CD4-positive, alpha-beta memory T cell (primary cell): ENCODE measurements around the gene LPCAT2. TPM values are rescaled to one million over a fixed set of nuclear protein-coding genes. Genes with fewer than 3 reads are reported as not detected.

Experiments used
- CTCF ChIA-PET: fragments of 350-600 bp; sonication (Branson Sonifier 250); formaldehyde crosslinking; loops from one replicate; lab custom pipeline; 2021; ENCODE audit warnings: inconsistent platforms; ENCODE audit not compliant: partially characterized antibody; lab: Charles Lee
- POLR2A ChIA-PET: fragments of 350-600 bp; sonication (Branson Sonifier 250); formaldehyde crosslinking; loops from one replicate; lab custom pipeline; 2021; ENCODE audit not compliant: partially characterized antibody; lab: Charles Lee
- DNase-seq, 5 donors: peaks; one replicate each; pipeline versions ENCODE4 v3.0.0 to v3.0.0-alpha.2; 2020 to 2022; ENCODE audit warnings: mixed read lengths in 1 of 5
- H3K27ac ChIP-seq: one replicate; pipeline ENCODE4 v1.7.0; 2013; ENCODE audit warnings: low read depth, low read length
- H3K27me3 ChIP-seq: 2 replicates; pipeline ENCODE4 v1.7.0; 2013; ENCODE audit warnings: mild to moderate bottlenecking, low read length, moderate library complexity; ENCODE audit not compliant: insufficient read depth
- H3K36me3 ChIP-seq: 2 replicates; pipeline ENCODE4 v1.7.0; 2013; ENCODE audit warnings: mild to moderate bottlenecking, low read length, moderate library complexity; ENCODE audit not compliant: insufficient read depth
- H3K4me1 ChIP-seq: 2 replicates; pipeline ENCODE4 v1.7.0; 2013; ENCODE audit warnings: mild to moderate bottlenecking, low read length, moderate library complexity; ENCODE audit not compliant: insufficient read depth
- H3K4me3 ChIP-seq, 2 donors: one replicate each; pipeline ENCODE4 v1.7.0; 2013; ENCODE audit warnings: low read length in 2 of 2, mild to moderate bottlenecking in 1 of 2
- H3K9me3 ChIP-seq, 2 donors: one replicate each; pipeline ENCODE4 v1.7.0; 2013; ENCODE audit warnings: low read length in 2 of 2, control low read depth in 1 of 2; ENCODE audit not compliant: control insufficient read depth in 1 of 2
- H3K27ac Mint-ChIP-seq, 7 donors: one replicate each; pipeline ENCODE4 v1.8.0; 2020 to 2021; ENCODE audit warnings: mixed read lengths in 7 of 7, mild to moderate bottlenecking in 6 of 7, inconsistent platforms in 3 of 7, moderate library complexity in 3 of 7
- H3K27me3 Mint-ChIP-seq, 2 donors: one replicate each; pipeline ENCODE4 v1.8.0; 2020 to 2021; ENCODE audit warnings: mixed read lengths in 2 of 2
- H3K36me3 Mint-ChIP-seq, 2 donors: one replicate each; pipeline ENCODE4 v1.8.0; 2020 to 2021; ENCODE audit warnings: mixed read lengths in 2 of 2, inconsistent platforms in 1 of 2, mild to moderate bottlenecking in 1 of 2
- H3K4me1 Mint-ChIP-seq, 4 donors: one replicate each; pipeline ENCODE4 v1.8.0; 2020 to 2021; ENCODE audit warnings: mixed read lengths in 4 of 4, mild to moderate bottlenecking in 1 of 4
- H3K4me3 Mint-ChIP-seq, 8 donors: one replicate each; pipeline ENCODE4 v1.8.0; 2020 to 2021; ENCODE audit warnings: mixed read lengths in 8 of 8, mild to moderate bottlenecking in 7 of 8, moderate library complexity in 6 of 8, inconsistent platforms in 3 of 8
- H3K9me3 Mint-ChIP-seq, 8 donors: one replicate each; pipeline ENCODE4 v1.8.0; 2020 to 2021; ENCODE audit warnings: mixed read lengths in 8 of 8, mild to moderate bottlenecking in 5 of 8, inconsistent platforms in 3 of 8, moderate library complexity in 1 of 8
- intact Hi-C: fragments of 100-400 bp; cut with micrococcal nuclease; formaldehyde crosslinking; loops from one replicate; pipeline ENCODE4 v1.15.1; 2023
- polyA plus RNA-seq, 2 donors: library from polyadenylated mRNA; unstranded; fragments of 300-500 nt; fragmentation: Illumina TruSeq; gene quantifications; one replicate each; pipeline ENCODE4 v1.2.3, GENCODE V29; 2021
- total RNA-seq, 2 experiments: library from RNA; stranded (reverse); gene quantifications; one replicate each; pipeline ENCODE4 v1.2.3, GENCODE V29; 2021

LPCAT2 gene
- total and polyA plus RNA-seq, 4 experiments from 2014 or later = 0.47 to 0.76 TPM; not detected in 2

GRCh38 chr16:55555436-55555835 is 46.6 kb downstream of the LPCAT2 start:
- CTCF ChIA-PET = no interaction called here
- no peaks in the 10 kb centered on the region for H3K4me1 ChIP-seq
- H3K27me3 Mint-ChIP-seq = peaks cover 7% of the 10 kb centered on the region in 2 donors

GRCh38 chr16:55557186-55557585 is 48.3 kb downstream of the LPCAT2 start:
- intact Hi-C loops = no loop called here
- H3K4me3 ChIP-seq = no peak overlapping the region
- Mint-ChIP-seq H3K9me3 (peaks cover 0 to 4% (median 1%) of the 10 kb centered on the region in 8 donors), H3K27me3 (peaks cover 4 to 7% of the 10 kb centered on the region in 2 donors), H3K36me3 (no peaks in the 10 kb centered on the region), H3K4me3 (no peak overlapping the region), H3K27ac (no peak overlapping the region), H3K4me1 (no peaks in the 10 kb centered on the region)
- POLR2A ChIA-PET = no interaction called here
- no peaks in the 10 kb centered on the region for H3K4me1 ChIP-seq
- H3K9me3 ChIP-seq = no peaks in the 10 kb centered on the region
- H3K27me3 ChIP-seq = no peaks in the 10 kb centered on the region
- H3K27ac ChIP-seq = no peak overlapping the region
- no peak for DNase-seq
- H3K36me3 ChIP-seq = no peaks in the 10 kb centered on the region
- CTCF ChIA-PET = no interaction called here

More at GRCh38 chr16:55555436-55555835, 46.6 kb downstream of the LPCAT2 start:
- Mint-ChIP-seq H3K27ac (no peak overlapping the region), H3K9me3 (peaks cover 0 to 4% (median 1%) of the 10 kb centered on the region in 8 donors), H3K4me3 (no peak overlapping the region), H3K36me3 (no peaks in the 10 kb centered on the region), H3K4me1 (no peaks in the 10 kb centered on the region)
- no peak overlapping the region for H3K4me3 ChIP-seq
- POLR2A ChIA-PET = no interaction called here
- no peak for DNase-seq
- no peaks in the 10 kb centered on the region for H3K9me3 ChIP-seq
- intact Hi-C loops = no loop called here
- H3K27ac ChIP-seq = no peak overlapping the region
- H3K36me3 ChIP-seq = no peaks in the 10 kb centered on the region
- H3K27me3 ChIP-seq = no peaks in the 10 kb centered on the region

GRCh38 chr16:55559233-55559632 is 50.4 kb downstream of the LPCAT2 start:
- no peak for DNase-seq
- Histone ChIP-seq H3K36me3 (no peaks in the 10 kb centered on the region), H3K27ac (no peak overlapping the region), H3K27me3 (no peaks in the 10 kb centered on the region), H3K4me1 (no peaks in the 10 kb centered on the region), H3K4me3 (no peak overlapping the region), H3K9me3 (no peaks in the 10 kb centered on the region)
- intact Hi-C loops = no loop called here
- Mint-ChIP-seq H3K4me1 (no peaks in the 10 kb centered on the region), H3K9me3 (peaks cover 0 to 2% (median 0%) of the 10 kb centered on the region in 8 donors), H3K27me3 (peaks cover 5 to 6% of the 10 kb centered on the region in 2 donors), H3K4me3 (no peak overlapping the region), H3K36me3 (no peaks in the 10 kb centered on the region), H3K27ac (no peak overlapping the region)
- POLR2A ChIA-PET = no interaction called here
- CTCF ChIA-PET = no interaction called here

- POLR2A ChIA-PET = no interaction called here
- CTCF ChIA-PET = no interaction called here
- no peak overlapping the region for H3K4me3 Mint-ChIP-seq
- H3K4me1 ChIP-seq = no peaks in the 10 kb centered on the region
- H3K27me3 Mint-ChIP-seq = peaks cover 5 to 6% of the 10 kb centered on the region in 2 donors
- no peaks in the 10 kb centered on the region for H3K9me3 ChIP-seq
- H3K27ac ChIP-seq = no peak overlapping the region
- DNase-seq = no peak
- H3K36me3 ChIP-seq = no peaks in the 10 kb centered on the region
- H3K36me3 Mint-ChIP-seq = no peaks in the 10 kb centered on the region
- no peaks in the 10 kb centered on the region for H3K4me1 Mint-ChIP-seq
- H3K27me3 ChIP-seq = no peaks in the 10 kb centered on the region
- no peak overlapping the region for H3K27ac Mint-ChIP-seq
- H3K9me3 Mint-ChIP-seq = peaks cover 0 to 2% (median 0%) of the 10 kb centered on the region in 8 donors
- no peak overlapping the region for H3K4me3 ChIP-seq
- intact Hi-C loops = no loop called here
These were observed 51.2 kb downstream of the LPCAT2 start for GRCh38 chr16:55559933-55560516.

- H3K36me3 Mint-ChIP-seq = no peaks in the 10 kb centered on the region
- Histone ChIP-seq H3K4me1 (no peaks in the 10 kb centered on the region), H3K27me3 (no peaks in the 10 kb centered on the region), H3K27ac (no peak overlapping the region), H3K36me3 (no peaks in the 10 kb centered on the region), H3K4me3 (no peak overlapping the region), H3K9me3 (no peaks in the 10 kb centered on the region)
- peaks cover 2 to 7% of the 10 kb centered on the region in 2 donors for H3K27me3 Mint-ChIP-seq
- intact Hi-C loops = no loop called here
- no peak overlapping the region for H3K4me3 Mint-ChIP-seq
- ChIA-PET CTCF (interaction anchor here (0.7 to 1.0 kb wide), 2 partner anchors 11 to 24 kb away, joined by 3 read pairs; no protein-coding TSS in a partner anchor), POLR2A (no interaction called here)
- no peak overlapping the region for H3K27ac Mint-ChIP-seq
- no peaks in the 10 kb centered on the region for H3K4me1 Mint-ChIP-seq
- DNase-seq = no peak
- H3K9me3 Mint-ChIP-seq = peaks cover 0 to 2% (median 0%) of the 10 kb centered on the region in 8 donors
These were observed 52.5 kb downstream of the LPCAT2 start for GRCh38 chr16:55561319-55561848.

- DNase-seq = no peak
- no peak overlapping the region for H3K27ac Mint-ChIP-seq
- H3K9me3 Mint-ChIP-seq = peaks cover 0 to 2% (median 0%) of the 10 kb centered on the region in 8 donors
- H3K27me3 Mint-ChIP-seq = peaks cover 2 to 6% of the 10 kb centered on the region in 2 donors
- no peaks in the 10 kb centered on the region for H3K36me3 Mint-ChIP-seq
- H3K4me3 ChIP-seq = no peak overlapping the region
- no peaks in the 10 kb centered on the region for H3K36me3 ChIP-seq
- H3K4me3 Mint-ChIP-seq = no peak overlapping the region
- no peaks in the 10 kb centered on the region for H3K27me3 ChIP-seq
- H3K4me1 ChIP-seq = no peaks in the 10 kb centered on the region
- H3K27ac ChIP-seq = no peak overlapping the region
- ChIA-PET CTCF (no interaction called here), POLR2A (no interaction called here)
- intact Hi-C loops = no loop called here
- no peaks in the 10 kb centered on the region for H3K9me3 ChIP-seq
- no peaks in the 10 kb centered on the region for H3K4me1 Mint-ChIP-seq
These were observed 54.1 kb downstream of the LPCAT2 start for GRCh38 chr16:55562936-55563335.

- no peaks in the 10 kb centered on the region for H3K4me1 Mint-ChIP-seq
- H3K4me3 Mint-ChIP-seq = no peak overlapping the region
- peaks cover 0 to 6% of the 10 kb centered on the region in 2 donors for H3K27me3 Mint-ChIP-seq
- Histone ChIP-seq H3K27ac (no peak overlapping the region), H3K4me3 (no peak overlapping the region), H3K4me1 (no peaks in the 10 kb centered on the region), H3K9me3 (no peaks in the 10 kb centered on the region), H3K27me3 (no peaks in the 10 kb centered on the region), H3K36me3 (no peaks in the 10 kb centered on the region)
- DNase-seq = no peak
- no peak overlapping the region for H3K27ac Mint-ChIP-seq
- peaks cover 0 to 2% (median 0%) of the 10 kb centered on the region in 8 donors for H3K9me3 Mint-ChIP-seq
- ChIA-PET CTCF (no interaction called here), POLR2A (no interaction called here)
- intact Hi-C loops = no loop called here
- H3K36me3 Mint-ChIP-seq = no peaks in the 10 kb centered on the region
These were observed 54.9 kb downstream of the LPCAT2 start for GRCh38 chr16:55563797-55564196.
